Thymus (tissue), 11 donors: ENCODE measurements around the gene ST3GAL3. TPM values are rescaled to one million over a fixed set of nuclear protein-coding genes. Genes with fewer than 3 reads are reported as not detected.

Experiments
- DNase-seq, 9 donors: peaks; one replicate each; pipeline ENCODE4 v3.0.0-alpha.2; 2013; ENCODE audit warnings: low spot score in 9 of 9, low read depth in 6 of 9, missing footprints in 1 of 9
- H3K27ac ChIP-seq, 2 donors: one replicate each; pipeline ENCODE4 v1.5.1; 2013; ENCODE audit warnings: control low read depth in 1 of 2, low read depth in 1 of 2, low read length in 1 of 2, mild to moderate bottlenecking in 1 of 2, moderate library complexity in 1 of 2
- H3K27me3 ChIP-seq, 2 donors: one replicate each; pipeline ENCODE4 v1.5.1; 2013; ENCODE audit warnings: low read length in 1 of 2; ENCODE audit not compliant: control insufficient read depth in 2 of 2, insufficient read depth in 1 of 2
- H3K36me3 ChIP-seq, 2 donors: one replicate each; pipeline ENCODE4 v1.5.1; 2013; ENCODE audit warnings: low read length in 1 of 2, mild to moderate bottlenecking in 1 of 2, moderate library complexity in 1 of 2; ENCODE audit not compliant: control insufficient read depth in 2 of 2, insufficient read depth in 2 of 2
- H3K4me1 ChIP-seq, 2 donors: one replicate each; pipeline ENCODE4 v1.5.1; 2013; ENCODE audit warnings: low read length in 2 of 2; ENCODE audit not compliant: control insufficient read depth in 2 of 2, insufficient read depth in 2 of 2
- H3K4me3 ChIP-seq, 2 donors: one replicate each; pipeline ENCODE4 v1.5.1; 2013; ENCODE audit warnings: low read length in 2 of 2, control low read depth in 1 of 2, mild to moderate bottlenecking in 1 of 2
- H3K9me3 ChIP-seq, 2 donors: one replicate each; pipeline ENCODE4 v1.5.1; 2013; ENCODE audit warnings: low read length in 1 of 2, mild to moderate bottlenecking in 1 of 2; ENCODE audit not compliant: control insufficient read depth in 2 of 2, insufficient read depth in 1 of 2
- WGBS: extraction: QIAGEN DNeasy Blood & Tissue Kit; methylation state at CpG from one replicate; pipeline ENCODE4 v1.1.7; 2013; 5-methylcytosine and 5-hydroxymethylcytosine counted together
- polyA plus RNA-seq: library from polyadenylated mRNA; stranded (reverse); fragments of 200-250 nt; gene quantifications from one replicate; pipeline ENCODE4 v1.2.3, GENCODE V29; 2013
- total RNA-seq: library from RNA; stranded (reverse); fragments of 120-200 nt; gene quantifications from one replicate; pipeline ENCODE4 v1.2.4, GENCODE V29; 2013
- donor health status: healthy.

The ST3GAL3 gene
- total and polyA plus RNA-seq, 2 donors: 5.4 to 10.1 TPM

DNA sequence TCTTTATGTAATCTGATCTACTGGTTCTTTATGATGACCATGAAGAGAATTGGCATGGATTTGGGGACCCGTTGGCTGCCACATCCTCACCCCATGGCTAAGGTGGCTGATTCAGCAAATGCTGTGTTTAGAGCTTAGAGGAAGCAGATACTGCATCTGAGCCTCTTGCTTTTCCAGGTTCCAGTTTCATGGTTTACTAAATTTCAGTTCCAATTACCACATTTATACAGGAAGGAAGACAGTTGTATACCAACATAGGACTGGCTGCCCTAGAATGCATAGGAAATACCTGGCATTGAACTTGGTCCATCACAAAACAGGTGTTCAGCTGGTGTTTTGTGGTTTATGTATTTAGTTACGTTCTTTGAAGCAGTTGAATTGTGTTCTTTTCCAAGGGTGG lies 107.1 kb downstream of the ST3GAL3 start:
- Histone ChIP-seq H3K4me1 (peaks cover 4 to 8% of the 10 kb centered on the region in 2 donors), H3K36me3 (peaks cover 0 to 7% of the 10 kb centered on the region in 2 donors), H3K27ac (no peak overlapping the region), H3K4me3 (no peak overlapping the region), H3K27me3 (no peaks in the 10 kb centered on the region), H3K9me3 (peaks cover 0 to 2% of the 10 kb centered on the region in 2 donors)
- WGBS: 28% methylated on average over 2 of the region's 2 CpGs
- peak in 1 of 9 donors; percentile 24 for DNase-seq

DNA sequence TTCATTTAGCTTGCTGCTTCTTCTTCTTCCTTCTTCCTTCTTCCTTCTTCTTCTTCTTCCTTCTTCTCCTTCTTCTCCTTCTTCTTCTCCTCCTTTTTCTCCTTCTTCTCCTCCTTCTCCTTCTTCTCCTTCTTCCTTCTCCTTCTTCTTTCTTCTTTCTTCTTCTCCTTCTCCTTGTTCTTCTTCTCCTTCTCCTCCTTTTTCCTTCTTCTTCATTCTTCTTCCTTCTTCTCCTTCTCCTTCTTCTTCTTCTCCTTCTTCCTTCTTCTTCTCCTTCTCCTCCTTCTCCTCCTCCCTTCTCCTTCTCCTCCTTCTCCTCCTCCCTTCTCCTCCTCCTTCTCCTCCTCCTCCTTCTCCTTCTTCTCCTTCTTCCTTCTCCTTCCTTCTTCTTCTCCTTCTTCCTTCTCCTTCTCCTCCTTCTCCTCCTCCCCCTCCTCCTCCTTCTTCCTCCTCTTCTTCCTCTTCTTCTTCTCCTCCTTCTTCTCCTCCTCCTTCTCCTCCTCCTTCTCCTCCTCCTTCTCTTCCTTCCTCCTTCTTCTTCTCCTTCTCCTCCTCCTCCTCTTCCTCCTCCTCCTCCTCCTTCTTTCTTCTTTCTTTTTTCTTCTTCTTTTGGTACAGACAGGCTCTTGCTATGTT lies 110.1 kb downstream of the ST3GAL3 start:
- Histone ChIP-seq H3K4me1 (peaks cover 4 to 8% of the 10 kb centered on the region in 2 donors), H3K9me3 (no peaks in the 10 kb centered on the region), H3K36me3 (peaks cover 0 to 7% of the 10 kb centered on the region in 2 donors)

DNA sequence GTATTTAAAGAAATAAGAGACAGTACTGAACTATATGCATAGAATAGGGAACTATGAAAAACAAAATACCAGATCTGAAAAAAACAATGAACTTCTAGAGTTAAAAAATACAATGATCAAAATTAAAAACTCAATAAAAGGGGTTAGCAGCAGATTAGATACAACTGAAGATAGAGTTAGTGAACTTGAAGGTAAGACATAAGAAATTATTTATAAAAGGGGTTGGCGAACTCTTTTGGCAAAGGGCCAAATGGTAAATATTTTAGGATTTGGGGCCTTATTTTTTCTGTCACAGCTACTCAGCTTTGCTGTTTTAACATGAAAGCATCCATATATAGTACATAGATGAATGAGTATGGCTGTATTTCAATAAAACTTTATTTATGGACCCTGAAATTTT lies 111.4 kb downstream of the ST3GAL3 start:
- Histone ChIP-seq H3K4me3 (no peak overlapping the region), H3K36me3 (peaks cover 0 to 7% of the 10 kb centered on the region in 2 donors), H3K4me1 (peaks cover 4 to 8% of the 10 kb centered on the region in 2 donors), H3K27ac (no peak overlapping the region), H3K27me3 (no peaks in the 10 kb centered on the region), H3K9me3 (no peaks in the 10 kb centered on the region)
- DNase-seq: no peak
- 96% methylated on average over 1 of the region's 1 CpG for WGBS

More for the DNA sequence above, 110.1 kb downstream of the ST3GAL3 start:
- DNase-seq: no peak
- H3K4me3 ChIP-seq: no peak overlapping the region
- H3K27me3 ChIP-seq: no peaks in the 10 kb centered on the region
- no peak overlapping the region for H3K27ac ChIP-seq

DNA sequence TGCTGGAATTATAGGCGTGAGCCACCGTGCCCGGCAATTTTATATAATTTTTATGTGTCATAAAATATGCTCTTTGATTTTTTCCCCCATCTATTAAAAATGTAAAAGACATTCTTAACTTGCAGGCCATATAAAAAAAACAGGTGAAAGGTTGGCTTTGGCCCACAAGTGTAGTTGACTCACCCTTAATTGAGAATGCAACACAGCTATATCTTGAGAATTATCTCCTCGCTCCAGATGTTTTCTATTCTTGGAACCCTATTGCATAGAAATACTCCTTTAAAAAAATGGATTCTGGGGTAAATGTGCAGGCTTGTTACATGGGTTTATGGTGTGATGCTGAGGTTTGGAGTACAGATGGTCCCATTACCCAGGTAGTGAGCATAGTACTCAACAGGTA lies 112.0 kb downstream of the ST3GAL3 start:
- no peak overlapping the region for H3K27ac ChIP-seq

DNA sequence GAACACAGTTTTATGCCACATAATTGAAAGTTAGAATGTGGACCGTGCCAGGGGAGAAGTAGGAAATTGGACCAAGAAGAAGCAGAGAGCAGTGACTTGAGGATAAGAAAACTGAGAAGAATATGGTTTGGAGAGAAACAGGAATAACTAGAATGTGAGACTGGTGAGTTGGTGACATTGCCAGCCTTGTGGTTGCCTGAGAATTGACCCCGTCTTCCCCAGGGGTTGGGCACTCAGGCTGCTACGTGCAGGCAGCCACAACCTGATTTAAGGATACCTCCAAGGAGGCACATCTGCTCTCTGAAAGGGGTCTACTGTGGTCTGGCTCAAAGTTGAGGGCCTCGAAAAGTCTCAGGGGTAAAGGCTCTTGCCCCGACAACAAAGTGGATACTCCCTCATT lies 114.1 kb downstream of the ST3GAL3 start:
- H3K27ac ChIP-seq: no peak overlapping the region
- no peak for DNase-seq
- no peak overlapping the region for H3K4me3 ChIP-seq
- H3K36me3 ChIP-seq: peaks cover 0 to 5% of the 10 kb centered on the region in 2 donors
- 86% methylated on average over 5 of the region's 5 CpGs for WGBS
- H3K27me3 ChIP-seq: no peaks in the 10 kb centered on the region
- no peaks in the 10 kb centered on the region for H3K9me3 ChIP-seq
- H3K4me1 ChIP-seq: no peaks in the 10 kb centered on the region

More for the DNA sequence above, 112.0 kb downstream of the ST3GAL3 start:
- DNase-seq: no peak
- H3K27me3 ChIP-seq: no peaks in the 10 kb centered on the region
- peaks cover 0 to 7% of the 10 kb centered on the region in 2 donors for H3K36me3 ChIP-seq
- H3K4me1 ChIP-seq: peaks cover 4 to 6% of the 10 kb centered on the region in 2 donors
- no peaks in the 10 kb centered on the region for H3K9me3 ChIP-seq
- no peak overlapping the region for H3K4me3 ChIP-seq
- over 99% methylated on average over 4 of the region's 4 CpGs for WGBS

DNA sequence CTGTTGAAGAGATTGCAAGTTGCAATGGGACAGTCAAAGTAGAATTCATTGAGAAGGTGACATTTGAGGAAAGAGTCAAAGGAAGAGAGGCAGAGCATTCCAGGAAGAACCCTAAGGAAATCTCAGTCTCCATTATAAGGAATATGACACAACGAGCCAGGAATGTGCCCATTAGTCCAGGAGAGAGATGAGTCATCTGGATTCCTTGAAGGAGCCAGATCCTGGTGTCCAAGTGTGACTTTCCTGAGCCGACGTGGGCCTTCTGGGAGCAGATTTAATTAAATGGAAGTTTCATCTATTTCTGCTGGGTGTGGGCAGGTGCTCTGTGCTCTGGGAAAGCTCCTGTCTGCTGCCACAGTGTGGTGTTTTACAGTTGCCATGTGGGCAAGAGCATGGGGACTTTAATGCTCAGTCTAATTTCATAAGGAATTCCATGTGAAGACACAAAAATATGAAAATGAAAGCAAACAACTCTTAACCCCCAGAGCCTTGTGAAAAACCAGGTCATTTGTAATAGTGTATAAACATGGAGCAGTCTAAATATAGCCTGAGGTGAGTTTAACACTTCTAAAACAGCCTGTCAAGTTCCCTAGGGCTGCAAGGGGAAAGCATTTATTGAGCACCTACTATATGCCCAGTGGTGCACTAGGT lies 114.8 kb downstream of the ST3GAL3 start:
- DNase-seq: no peak
- Histone ChIP-seq H3K4me3 (no peak overlapping the region), H3K27ac (no peak overlapping the region), H3K27me3 (no peaks in the 10 kb centered on the region), H3K4me1 (no peaks in the 10 kb centered on the region), H3K36me3 (peaks cover 0 to 5% of the 10 kb centered on the region in 2 donors), H3K9me3 (no peaks in the 10 kb centered on the region)
- 97% methylated on average over 3 of the region's 3 CpGs for WGBS

DNA sequence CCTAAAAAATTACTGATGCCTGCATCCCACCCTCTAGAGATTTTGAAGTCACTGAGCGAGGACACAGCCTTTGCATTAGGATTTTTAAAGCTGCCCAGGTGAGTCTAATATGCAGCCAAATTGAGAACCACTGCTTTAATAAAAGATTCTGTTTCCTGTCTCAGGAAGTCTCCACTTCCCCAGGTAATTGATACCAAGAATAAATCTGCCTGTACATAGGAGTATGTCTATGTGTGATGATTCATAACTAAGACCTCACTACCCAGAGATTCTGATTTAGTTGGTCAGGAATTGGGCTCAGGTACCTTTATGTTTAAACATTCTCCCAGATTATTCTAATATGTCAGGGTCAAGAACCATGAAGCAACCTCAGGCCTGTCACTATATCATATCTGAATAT lies 117.5 kb downstream of the ST3GAL3 start:
- Histone ChIP-seq H3K9me3 (no peaks in the 10 kb centered on the region), H3K36me3 (no peaks in the 10 kb centered on the region), H3K27me3 (no peaks in the 10 kb centered on the region), H3K27ac (no peak overlapping the region), H3K4me1 (no peaks in the 10 kb centered on the region), H3K4me3 (no peak overlapping the region)
- no peak for DNase-seq
- WGBS: 91% methylated on average over 1 of the region's 1 CpG

DNA sequence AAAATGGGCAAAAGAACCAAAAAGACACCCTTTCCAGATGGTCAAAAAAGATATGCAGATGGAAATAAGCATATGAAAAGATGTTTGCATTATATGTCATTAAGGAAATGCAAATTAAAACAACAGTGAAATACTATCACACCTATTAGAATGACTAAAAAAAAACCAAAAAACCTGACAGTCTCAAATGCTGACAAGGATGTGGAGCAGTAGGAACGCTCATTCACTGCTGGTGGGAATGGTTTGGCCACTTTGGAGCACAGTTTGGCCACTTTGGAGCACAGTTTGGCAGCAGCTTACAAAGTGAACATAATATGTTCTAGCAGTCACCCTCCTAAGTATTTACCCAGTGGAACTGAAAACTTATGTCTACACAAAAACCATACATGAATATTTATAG lies 121.2 kb downstream of the ST3GAL3 start:
- Histone ChIP-seq H3K9me3 (no peaks in the 10 kb centered on the region), H3K4me1 (peaks cover 13 to 20% of the 10 kb centered on the region in 2 donors), H3K27me3 (no peaks in the 10 kb centered on the region), H3K4me3 (no peak overlapping the region), H3K36me3 (no peaks in the 10 kb centered on the region), H3K27ac (no peak overlapping the region)
- no peak for DNase-seq
- 98% methylated on average over 1 of the region's 1 CpG for WGBS

DNA sequence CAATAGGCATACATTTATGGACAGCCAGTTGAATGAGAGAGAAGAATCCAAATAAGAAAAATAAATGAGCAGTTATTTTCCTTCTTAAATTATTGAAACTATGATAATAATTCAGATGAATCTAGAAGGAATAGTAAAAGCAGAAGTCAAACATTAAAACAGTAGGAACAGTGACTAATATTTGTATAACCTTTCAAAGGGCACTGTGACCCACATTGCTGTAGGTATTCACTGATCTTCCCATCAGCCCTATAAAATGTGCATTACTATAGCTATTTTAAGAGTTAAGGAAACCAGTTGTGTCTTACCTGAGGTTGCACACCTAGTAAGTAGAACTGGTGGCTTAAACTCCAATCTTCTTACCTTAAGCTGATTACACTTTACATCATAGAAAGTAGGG lies 123.5 kb downstream of the ST3GAL3 start:
- H3K27ac ChIP-seq: no peak overlapping the region
- DNase-seq: no peak
- peaks cover 27 to 40% of the 10 kb centered on the region in 2 donors for H3K4me1 ChIP-seq
- H3K4me3 ChIP-seq: no peak overlapping the region
- no peaks in the 10 kb centered on the region for H3K27me3 ChIP-seq
- no peaks in the 10 kb centered on the region for H3K9me3 ChIP-seq
- no peaks in the 10 kb centered on the region for H3K36me3 ChIP-seq
